ENCODE measurements around the gene PIK3R4.
A peak's percentile ranks its signal among the peaks of the same experiment; 100 is the strongest.

Gene PIK3R4
- 48.0 reads per million, percentile 67 among the genes with 10 or more reads in this experiment for total RNA-seq

DNA sequence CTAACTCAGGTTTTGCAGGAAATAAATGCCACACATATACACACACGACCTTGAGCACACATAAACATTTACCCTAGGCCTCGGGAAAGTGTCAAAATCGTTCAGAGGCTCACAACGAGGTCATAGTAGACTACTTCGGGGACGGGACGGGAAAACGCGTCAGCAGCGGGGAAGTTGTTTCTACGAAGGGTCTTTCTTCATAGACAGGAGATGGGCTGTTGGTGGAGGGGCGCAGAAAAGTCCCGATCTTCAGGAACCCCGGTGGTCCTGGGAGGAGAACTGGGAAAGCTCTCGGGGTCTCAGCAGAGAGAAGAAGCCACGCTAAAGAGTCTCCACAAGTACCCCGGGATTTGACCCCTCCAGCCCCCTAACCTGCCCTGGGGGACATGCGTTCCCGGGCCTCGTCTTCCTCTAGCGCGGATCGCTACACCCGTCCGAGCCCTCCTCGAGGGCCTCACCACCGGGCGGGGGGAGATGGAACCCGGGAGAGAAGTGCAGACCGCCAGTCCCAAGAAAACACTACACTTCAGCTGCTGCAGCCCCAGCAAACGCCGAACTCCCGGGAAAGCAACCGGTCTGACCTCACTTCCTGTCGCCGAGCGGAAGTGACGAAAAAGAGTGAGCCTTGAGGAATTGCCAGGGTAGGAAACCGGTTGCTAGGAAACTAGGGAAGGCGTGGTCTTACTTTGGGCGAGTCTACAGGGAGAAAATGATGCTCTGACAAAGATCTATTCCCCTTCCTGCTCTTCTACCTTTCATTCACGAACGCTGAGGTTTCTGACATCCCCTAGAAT, at the start of gene PIK3R4:
TSS of gene PIK3R4 (minus strand) at position 584 of the 794 bp plus-strand sequence. CDS start 1,611 bp downstream, outside the sequence.
- peak; percentile 95 for DNase-seq

GRCh38 chr3:130795396-130795795, 48.8 kb upstream of the PIK3R4 start:
- DNase-seq = no peak

GRCh38 chr3:130792246-130792645, 45.6 kb upstream of the PIK3R4 start:
- no peak for DNase-seq

- DNase-seq = no peak
Observed at GRCh38 chr3:130789782-130790322, 43.2 kb upstream of the PIK3R4 start.

DNA sequence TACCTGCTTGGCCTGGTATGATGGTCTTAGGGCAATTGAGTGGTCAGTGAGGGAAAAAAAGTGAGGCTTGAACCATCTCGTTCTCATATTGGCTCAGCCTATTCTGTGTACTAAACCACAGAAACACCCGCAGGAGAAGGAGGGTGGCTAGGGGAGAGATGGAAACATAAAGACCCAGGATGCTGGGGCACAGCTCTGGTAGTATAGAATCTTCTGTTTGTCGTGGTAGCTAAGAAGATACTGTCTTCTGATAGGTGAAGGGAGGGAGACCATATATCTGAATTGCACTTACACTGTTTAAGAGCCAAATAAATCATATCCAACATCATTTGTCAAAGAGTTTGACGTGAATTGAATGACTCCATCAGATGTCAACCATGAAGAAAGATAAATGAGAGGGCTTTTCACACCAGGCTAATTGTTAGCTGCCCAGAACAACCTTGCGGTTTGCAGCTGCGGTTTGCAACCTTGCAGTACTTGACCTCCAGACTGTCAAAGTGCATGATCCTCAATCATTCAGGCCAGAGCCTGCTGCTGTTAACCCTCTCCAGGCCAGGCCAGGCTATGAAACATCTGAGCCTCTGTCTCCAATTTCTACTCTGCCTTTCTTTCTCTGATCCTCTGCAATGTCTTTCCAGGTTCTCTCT, 40.9 kb upstream of the PIK3R4 start:
- DNase-seq = no peak

DNA sequence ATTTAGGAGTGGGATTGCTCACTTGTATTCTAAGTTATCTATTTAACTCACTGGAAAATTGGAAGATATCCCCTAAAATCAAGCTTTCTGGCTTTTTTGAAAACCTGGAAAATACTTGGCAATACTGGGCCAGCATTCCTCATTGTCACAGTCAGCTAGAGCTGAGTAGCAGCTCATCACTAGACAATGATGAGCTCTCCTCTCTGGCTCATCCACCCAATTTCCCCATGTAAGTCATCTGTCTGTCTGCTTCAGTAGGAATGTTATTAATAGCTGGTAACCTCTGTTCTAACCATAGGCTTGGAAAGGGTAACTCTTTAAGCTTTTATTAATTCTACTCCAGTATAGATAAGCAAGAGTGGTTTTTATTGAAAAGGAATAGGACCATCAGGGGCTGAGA, 39.7 kb upstream of the PIK3R4 start:
- no peak for DNase-seq

DNA sequence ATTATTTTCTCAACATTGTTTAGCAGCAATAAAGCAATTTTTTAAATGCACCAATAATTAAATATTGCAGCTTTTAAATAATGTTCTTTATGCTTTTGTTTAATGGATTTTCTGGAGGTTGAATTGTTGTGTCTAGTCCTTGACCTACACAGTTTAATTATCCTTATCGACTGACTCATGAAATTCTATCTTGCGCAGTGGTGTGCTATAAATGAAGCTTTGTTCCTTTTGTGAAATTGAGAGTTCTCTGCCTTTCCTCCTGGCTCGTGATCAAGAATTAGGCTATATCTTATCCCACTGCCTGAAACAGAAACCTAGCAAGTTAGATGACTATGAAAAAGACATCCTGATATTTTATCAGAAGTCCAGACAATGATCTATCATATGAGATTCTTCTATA, 37.0 kb upstream of the PIK3R4 start:
- no peak for DNase-seq

DNA sequence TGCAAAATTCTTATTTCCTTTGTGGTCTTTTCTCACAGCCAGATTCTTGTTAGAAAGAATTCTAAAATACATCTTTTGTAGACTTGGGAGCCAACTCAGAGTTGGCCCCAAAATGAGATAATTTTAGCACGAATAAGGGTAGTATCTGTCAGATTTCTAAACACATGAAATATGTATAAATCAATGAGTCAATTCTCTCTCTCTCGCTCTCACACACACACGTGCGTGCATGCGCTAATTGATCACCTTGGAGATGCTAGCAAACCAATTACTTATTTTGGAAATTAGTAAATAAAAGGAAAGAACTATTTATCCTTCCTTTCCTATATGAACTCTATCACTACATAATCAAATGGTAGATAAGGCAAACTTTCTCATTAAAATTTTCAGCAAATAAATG, 32.9 kb upstream of the PIK3R4 start:
- DNase-seq = no peak

DNA sequence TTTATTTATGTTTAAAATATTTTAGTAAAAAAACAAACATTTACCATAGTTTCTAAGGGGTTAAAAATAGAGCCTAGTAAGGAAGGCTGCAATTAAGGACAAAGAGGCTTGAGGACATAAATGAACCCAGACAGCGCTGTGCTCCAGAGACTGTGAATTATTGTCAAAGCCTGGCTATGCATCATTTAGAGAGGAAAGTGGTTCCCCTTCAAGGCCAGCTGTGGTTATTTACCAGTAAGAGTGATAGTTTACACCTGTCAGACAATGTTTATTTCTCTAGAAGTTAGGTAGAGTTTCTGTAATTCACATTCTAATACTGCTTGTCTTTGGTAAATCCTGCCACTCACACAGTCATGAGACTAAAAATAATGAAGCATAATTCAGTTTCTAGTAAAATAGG, 32.4 kb upstream of the PIK3R4 start:
- no peak for DNase-seq

- DNase-seq = no peak
Observed at GRCh38 chr3:130773366-130773765, 26.7 kb upstream of the PIK3R4 start.

- DNase-seq = no peak
Observed at GRCh38 chr3:130772129-130772528, 25.5 kb upstream of the PIK3R4 start.

DNA sequence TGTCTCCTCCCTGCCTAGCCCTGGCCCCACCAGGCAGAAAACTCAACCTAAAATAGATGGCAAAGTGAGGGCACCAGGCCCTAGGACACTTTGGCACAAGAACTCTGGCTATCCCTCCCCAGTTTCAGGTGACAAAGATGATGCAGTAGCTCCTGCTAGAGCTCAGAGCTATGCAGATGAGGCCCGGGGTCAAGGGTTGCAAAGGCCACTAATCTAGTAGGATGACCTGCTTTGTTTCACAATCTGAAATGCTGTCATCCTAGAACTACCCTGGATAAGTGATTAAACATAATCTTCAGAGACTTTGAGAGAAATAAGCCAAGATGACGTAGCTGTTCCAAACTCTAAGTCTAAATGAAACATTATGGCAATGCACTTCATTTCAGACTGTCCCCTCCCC, 24.0 kb upstream of the PIK3R4 start:
- no peak for DNase-seq

- no peak for DNase-seq
Observed at GRCh38 chr3:130761730-130762311, 15.2 kb upstream of the PIK3R4 start.

DNA sequence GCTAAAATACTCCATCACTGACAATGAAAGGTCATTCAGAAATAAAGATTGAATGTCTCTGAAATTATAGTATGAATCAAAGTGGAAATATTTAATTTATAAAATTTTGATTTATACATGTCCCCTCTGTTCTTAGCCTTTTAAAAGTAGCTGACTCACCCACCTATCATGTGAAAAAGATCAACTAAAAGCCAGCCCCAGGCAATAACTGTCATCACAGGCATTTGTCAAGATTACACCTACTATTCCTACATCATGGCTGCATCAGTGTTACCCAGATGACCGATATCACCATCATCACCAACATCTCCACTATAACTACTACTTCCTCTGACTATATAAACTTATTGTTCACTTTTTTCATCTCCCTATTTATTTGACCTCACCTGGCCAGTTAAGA, 14.3 kb upstream of the PIK3R4 start:
- DNase-seq = no peak

- peak; percentile 30 for DNase-seq
Observed at GRCh38 chr3:130759692-130760338, 13.2 kb upstream of the PIK3R4 start.

DNA sequence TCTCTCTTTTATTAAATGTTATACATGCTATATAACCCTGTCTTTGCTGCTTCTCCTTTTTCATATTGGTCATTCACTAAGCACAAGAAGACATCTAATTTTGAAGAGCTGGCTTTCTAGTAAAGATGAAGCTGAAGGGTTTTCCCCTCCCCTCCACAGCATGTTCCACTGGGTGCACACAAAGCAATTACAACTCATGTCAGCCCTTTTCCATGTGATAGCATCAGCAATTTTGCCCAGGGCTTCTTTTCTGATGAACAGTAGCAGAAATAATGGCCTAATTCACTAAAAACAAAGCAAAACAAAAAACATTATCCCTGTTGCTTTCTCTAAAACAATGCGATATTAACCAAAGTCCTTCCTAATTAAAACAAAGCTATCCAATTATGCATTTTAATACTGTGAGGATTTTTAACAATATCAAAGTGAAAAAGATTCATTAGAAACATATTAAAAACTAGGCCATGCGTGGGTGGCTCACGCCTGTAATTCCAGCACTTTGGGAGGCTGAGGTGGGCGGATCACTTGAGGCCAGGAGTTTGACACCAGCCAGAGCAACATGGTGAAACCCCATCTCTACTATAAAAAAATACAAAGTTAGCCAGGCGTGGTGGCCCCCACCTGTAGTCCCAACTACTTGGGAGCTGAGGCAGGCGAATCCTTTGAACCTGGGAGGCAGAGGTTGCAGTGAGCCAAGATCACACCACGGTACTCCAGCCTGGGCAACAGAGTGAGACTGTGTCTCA, 12.2 kb upstream of the PIK3R4 start:
- no peak for DNase-seq

- DNase-seq = no peak
Observed at GRCh38 chr3:130757611-130758150, 11.1 kb upstream of the PIK3R4 start.

DNA sequence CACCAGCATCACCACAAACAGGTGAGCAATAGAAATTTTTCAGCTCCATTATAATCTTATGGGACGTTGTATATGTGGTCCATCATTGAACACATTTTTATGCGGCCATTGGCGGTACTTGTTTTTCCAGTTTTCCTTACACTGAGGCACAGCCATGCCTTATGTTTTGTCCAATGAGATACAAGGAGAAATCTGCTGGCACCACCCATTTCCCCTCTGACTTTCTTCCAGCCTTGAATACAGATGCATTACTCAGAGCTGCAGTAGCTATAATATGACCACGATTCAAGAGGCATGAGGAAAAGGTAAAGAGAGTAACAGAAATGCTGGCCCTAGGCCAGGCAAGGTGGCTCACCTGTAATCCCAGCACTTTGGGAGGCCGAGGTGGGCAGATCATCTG, 9.0 kb upstream of the PIK3R4 start:
- DNase-seq = no peak

DNA sequence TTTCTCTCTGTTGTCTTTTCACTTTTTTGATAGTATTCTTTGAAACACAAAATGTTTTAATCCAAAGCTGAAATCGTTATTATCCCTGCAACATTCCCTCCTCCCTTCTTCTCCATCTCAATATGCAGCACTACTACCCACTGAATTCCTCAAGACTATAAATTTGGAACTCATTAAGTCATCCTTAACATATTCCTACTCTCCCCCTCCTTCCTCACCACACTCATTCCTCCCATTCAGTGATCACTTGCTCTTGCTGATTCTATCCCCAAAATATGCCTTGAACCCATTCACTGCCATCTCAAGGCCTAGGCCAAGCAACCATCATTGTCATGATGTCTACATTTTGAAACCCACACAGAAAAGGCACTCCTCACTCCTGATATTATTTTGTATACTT, 2.4 kb upstream of the PIK3R4 start:
- DNase-seq = no peak

DNA sequence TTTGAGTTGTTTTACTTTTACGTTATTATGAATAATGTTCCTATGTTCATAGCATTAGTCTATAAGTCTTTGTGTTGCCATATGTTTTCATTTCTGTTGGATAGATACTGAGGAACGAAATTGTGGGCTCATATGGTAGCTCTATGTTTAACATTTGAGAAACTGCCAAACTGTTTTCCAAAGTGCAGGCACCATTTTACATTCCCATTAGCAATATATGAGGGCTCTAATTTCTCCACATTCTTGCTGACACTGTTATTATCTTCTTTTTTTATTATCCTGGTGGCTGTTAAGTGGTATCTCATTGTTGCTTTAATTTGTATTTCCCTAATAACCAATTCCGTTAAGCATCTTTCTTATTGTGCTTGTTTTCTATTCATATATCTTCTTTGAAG, 1.8 kb upstream of the PIK3R4 start:
- no peak for DNase-seq

- no peak for DNase-seq
Observed at GRCh38 chr3:130743354-130743753, 3.3 kb downstream of the PIK3R4 start.

DNA sequence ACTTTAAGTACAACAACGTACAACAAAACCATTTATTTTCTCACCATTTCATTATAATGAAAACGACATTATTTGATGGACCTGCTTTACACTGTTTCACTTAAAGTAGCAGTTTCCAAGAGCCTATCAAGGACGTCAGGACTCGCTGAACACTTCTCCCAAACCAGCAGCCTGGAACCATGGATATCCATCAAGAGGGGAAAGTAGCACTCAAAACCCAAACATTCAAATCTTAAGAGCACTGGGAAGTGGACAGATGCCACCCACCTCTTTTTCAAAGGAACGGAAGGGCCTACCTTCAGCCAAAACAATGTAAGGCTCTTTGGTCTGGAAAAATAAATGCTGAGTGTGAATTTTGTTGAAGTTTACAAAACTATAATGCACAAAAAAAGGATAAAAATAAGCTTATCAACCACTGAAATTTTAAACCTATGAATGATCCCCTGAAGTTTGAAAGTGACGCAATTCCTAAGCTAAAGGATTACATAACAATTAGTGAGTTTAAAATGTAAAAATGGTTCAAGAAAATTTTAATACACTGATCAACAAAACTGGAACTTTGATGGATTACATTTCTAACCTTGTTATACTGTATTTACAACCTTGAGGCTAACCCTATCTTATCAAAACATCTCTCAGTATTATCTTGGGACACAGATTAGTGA, 4.6 kb downstream of the PIK3R4 start:
- no peak for DNase-seq
